ENCODE results near the gene TMCO1.
"Not testable (repeated sequence)": the region's sequence is repeated elsewhere in the genome, so short reads cannot be mapped to it uniquely, and the experiment has no call there.

The TMCO1 gene

GRCh38 chr1:165686971-165687433 lies 81.7 kb downstream of the TMCO1 start:
- no peak for DNase-seq (ENCODE audit: low read depth in 2 of 2)

- no peak for DNase-seq (ENCODE audit: low read depth in 2 of 2)
These were observed 82.3 kb downstream of the TMCO1 start for GRCh38 chr1:165686121-165686970.

DNA sequence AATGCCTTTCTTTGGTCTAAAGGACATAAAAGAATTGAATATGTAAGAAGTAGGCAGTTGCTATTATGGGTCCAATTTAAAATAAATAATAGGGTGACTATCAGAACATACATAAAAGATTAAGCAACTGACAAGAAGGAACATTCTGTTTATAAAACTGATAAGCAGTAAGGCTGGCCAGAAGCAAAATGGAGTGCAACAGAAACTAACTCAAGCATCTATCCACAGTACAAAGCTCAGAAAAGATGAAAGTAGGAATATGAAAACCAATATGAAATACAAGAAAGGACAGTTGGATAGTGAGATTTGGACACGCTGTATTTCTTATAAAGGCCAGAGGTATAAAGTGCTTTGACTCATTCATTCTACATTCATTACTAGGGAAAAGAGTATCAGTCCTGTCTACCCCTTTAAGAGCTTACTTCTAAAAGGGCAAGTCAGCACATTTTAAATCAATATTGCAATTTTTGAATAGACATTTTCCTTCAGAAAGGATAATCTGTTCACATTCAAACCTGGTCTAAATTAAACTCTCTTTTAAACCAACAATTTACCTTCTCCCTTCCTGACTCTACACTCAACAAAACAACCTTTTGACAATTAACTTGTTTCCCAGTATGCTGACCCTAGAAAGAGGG lies 84.7 kb downstream of the TMCO1 start:
- no peak for DNase-seq (ENCODE audit: low read depth in 2 of 2)

DNA sequence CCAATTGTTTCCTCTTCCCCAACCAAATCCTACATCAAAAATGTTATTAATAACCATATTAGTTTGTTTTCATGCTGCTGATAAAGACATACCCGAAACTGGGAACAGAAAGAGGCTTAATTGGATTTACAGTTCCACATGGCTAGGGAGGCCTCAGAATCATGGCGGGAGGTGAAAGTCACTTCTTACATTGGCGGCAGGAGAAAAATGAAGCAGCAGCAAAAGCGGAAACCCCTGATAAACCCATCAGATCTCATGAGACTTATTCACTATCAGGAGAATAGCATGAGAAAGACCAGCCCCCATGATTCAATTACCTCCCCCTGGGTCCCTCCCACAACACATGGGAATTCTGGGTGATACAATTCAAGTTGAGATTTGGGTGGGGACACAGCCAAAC lies 87.9 kb downstream of the TMCO1 start:
- not testable (repeated sequence) for DNase-seq (ENCODE audit: low read depth in 2 of 2)

- no peak for DNase-seq (ENCODE audit: low read depth in 2 of 2)
These were observed 88.4 kb downstream of the TMCO1 start for GRCh38 chr1:165680303-165680702.

GRCh38 chr1:165679282-165680036 lies 89.2 kb downstream of the TMCO1 start:
- DNase-seq (ENCODE audit: low read depth in 2 of 2), result no peak

DNA sequence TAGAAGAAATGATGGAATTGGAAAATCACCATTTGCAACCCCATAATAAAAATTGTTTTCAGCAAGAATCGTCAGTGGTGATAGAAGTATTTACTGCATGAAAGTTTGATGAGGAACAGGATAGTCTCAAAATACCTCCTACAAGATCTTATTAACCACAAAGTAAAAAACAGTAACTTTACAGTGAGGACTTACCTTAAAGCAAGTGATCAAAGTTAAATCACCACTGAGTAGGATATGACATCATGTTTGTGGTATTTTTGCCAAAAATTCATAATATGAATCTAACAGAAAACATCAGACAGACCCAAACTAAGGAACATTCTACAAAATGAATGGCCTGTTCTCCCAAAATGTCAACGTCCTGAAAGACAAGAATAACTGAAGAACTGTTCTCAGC lies 90.2 kb downstream of the TMCO1 start:
- DNase-seq (ENCODE audit: low read depth in 2 of 2), result no peak
